Measurements from ENCODE around the gene SPTLC3. TPM values are rescaled to one million over a fixed set of nuclear protein-coding genes. Genes with fewer than 3 reads are reported as not detected.

The SPTLC3 gene
- total and polyA plus RNA-seq, 2 experiments from 2014 or later = 0.52 to 0.66 TPM

DNA sequence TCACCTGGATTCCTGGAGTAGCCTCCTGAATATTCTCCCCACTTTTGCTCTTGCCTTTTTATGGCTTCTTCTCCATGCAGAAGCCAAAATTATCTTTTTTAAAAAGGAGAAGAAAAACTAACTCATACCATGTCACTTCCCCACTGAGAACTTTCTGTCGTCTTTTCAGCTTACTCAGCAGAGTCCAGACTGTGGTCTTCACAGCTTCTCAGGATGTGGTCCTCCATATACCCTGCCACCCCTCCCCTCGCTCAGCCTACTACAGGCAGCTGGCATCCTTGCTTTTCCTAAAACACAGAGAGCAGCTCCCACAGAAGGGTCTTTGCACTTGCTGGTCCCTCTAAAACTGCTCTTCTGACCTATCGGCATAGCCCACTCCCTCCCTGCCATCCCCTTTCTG lies 122.9 kb downstream of the SPTLC3 start:
- H3K36me3 Mint-ChIP-seq (ENCODE audit: low read depth) = no peaks in the 10 kb centered on the region
- no peaks in the 10 kb centered on the region for H3F3A ChIP-seq (replicated peaks; ENCODE audit: low read depth)
- H3K4me1 ChIP-seq (ENCODE audit: insufficient read depth) = no peaks in the 10 kb centered on the region
- no peaks in the 10 kb centered on the region for H3K9me3 Mint-ChIP-seq
- no peaks in the 10 kb centered on the region for H3K27me3 ChIP-seq (ENCODE audit: insufficient read depth)
- H3K27me3 Mint-ChIP-seq (ENCODE audit: insufficient read depth, low read depth, poor library complexity) = no peaks in the 10 kb centered on the region
- H3K27ac Mint-ChIP-seq = no peak overlapping the region
- no peaks in the 10 kb centered on the region for H4K20me1 ChIP-seq (replicated peaks; ENCODE audit: insufficient read depth)
- H3K79me2 ChIP-seq (replicated peaks; ENCODE audit: insufficient read depth) = no peaks in the 10 kb centered on the region
- TF ChIP-seq EZH2phosphoT487 (IDR thresholded peaks at IDR 0.05; ENCODE audit: unreplicated experiment) (no peak), REST (IDR thresholded peaks at IDR 0.05; ENCODE audit: unreplicated experiment) (no peak), POLR2AphosphoS5 (IDR thresholded peaks at IDR 0.05; ENCODE audit: low read depth) (no peak), CTCF (conservative IDR thresholded peaks at IDR 0.05; ENCODE audit: low read depth in 2 of 2) (no peak), ZNF462 (CRISPR knock-in tag; IDR thresholded peaks at IDR 0.05) (no peak), EZH2 (IDR thresholded peaks at IDR 0.05; ENCODE audit: low read depth, unreplicated experiment) (no peak), NANOG (IDR thresholded peaks at IDR 0.05; ENCODE audit: borderline replicate concordance) (no peak), STAT1 (IDR thresholded peaks at IDR 0.05; ENCODE audit: unreplicated experiment) (no peak), JUNB (IDR thresholded peaks at IDR 0.05; ENCODE audit: unreplicated experiment) (no peak), CREB1 (CRISPR knock-in tag; IDR thresholded peaks at IDR 0.05; ENCODE audit: low read depth) (no peak), ZNF114 (CRISPR knock-in tag; IDR thresholded peaks at IDR 0.05) (no peak), ZNF331 (CRISPR knock-in tag; IDR thresholded peaks at IDR 0.05; ENCODE audit: low read depth) (no peak)
- TF ChIP-seq, protein P1, sequence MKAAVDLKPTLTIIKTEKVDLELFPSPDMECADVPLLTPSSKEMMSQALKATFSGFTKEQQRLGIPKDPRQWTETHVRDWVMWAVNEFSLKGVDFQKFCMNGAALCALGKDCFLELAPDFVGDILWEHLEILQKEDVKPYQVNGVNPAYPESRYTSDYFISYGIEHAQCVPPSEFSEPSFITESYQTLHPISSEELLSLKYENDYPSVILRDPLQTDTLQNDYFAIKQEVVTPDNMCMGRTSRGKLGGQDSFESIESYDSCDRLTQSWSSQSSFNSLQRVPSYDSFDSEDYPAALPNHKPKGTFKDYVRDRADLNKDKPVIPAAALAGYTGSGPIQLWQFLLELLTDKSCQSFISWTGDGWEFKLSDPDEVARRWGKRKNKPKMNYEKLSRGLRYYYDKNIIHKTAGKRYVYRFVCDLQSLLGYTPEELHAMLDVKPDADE (IDR thresholded peaks at IDR 0.05) = no peak
- no peak for DNase-seq (ENCODE audit: low spot score)
- H3K4me3 Mint-ChIP-seq = no peak overlapping the region
- no peak for ATAC-seq
- H2AFZ ChIP-seq = no peak overlapping the region
- H3K9me2 ChIP-seq (ENCODE audit: insufficient read depth) = no peaks in the 10 kb centered on the region
- no peak overlapping the region for H3K4me2 ChIP-seq
- no peak overlapping the region for H3K27ac ChIP-seq (ENCODE audit: low read depth)
- H3K36me3 ChIP-seq (ENCODE audit: insufficient read depth) = no peaks in the 10 kb centered on the region
- H3K4me1 Mint-ChIP-seq = no peaks in the 10 kb centered on the region
- no peak overlapping the region for H3K4me3 ChIP-seq
